ENCODE measurements around the gene ARL5C. TPM values are rescaled to one million over a fixed set of nuclear protein-coding genes. Genes with fewer than 3 reads are reported as not detected.

The ARL5C gene
- total RNA-seq, 2 donors from 2014 or later = not detected

- ATAC-seq (replicated peaks) = no peak
- H3K27me3 Mint-ChIP-seq = peaks cover 18% of the 10 kb centered on the region
- no peaks in the 10 kb centered on the region for H3K9me3 Mint-ChIP-seq
- H3K4me3 Mint-ChIP-seq = no peak overlapping the region
- H3K36me3 Mint-ChIP-seq (ENCODE audit: low read depth) = no peaks in the 10 kb centered on the region
- H3K4me1 Mint-ChIP-seq = peaks cover 11% of the 10 kb centered on the region
- no peak overlapping the region for H3K27ac Mint-ChIP-seq
Observed at GRCh38 chr17:39166437-39167335, 725 bp upstream of the ARL5C start.

GRCh38 chr17:39165178-39165840, 652 bp downstream of the ARL5C start:
- Mint-ChIP-seq H3K27me3 (peaks cover 18% of the 10 kb centered on the region), H3K36me3 (ENCODE audit: low read depth) (no peaks in the 10 kb centered on the region), H3K27ac (peak overlapping the region; percentile 42), H3K4me1 (peaks cover 11% of the 10 kb centered on the region), H3K4me3 (peak overlapping the region; percentile 81), H3K9me3 (no peaks in the 10 kb centered on the region)
- ATAC-seq (replicated peaks) = peak; percentile 15

DNA sequence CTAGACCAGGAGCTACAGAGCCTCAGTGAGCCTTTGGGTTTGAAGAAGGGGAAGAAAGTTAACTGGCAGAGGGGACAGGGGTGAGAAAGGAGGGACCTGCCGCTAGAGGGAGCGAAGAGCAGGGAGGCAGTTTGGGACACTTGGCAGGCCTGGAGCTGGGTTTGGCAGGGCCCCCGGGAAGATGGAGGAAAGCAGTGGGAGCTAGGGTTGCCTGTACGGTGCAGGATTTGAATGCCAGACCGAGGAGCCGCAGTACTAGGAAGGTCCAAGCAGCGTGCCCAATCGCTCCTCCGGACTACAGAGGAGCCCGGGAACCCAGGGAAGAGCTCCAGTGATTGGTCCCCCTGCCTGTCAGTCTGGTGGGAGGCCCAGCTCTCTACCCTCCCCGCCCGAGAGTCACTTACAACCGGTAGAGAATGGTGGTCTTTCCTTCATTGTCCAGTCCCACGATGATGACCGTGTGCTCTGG, 1.3 kb downstream of the ARL5C start:
- peaks cover 18% of the 10 kb centered on the region for H3K27me3 Mint-ChIP-seq
- H3K4me1 Mint-ChIP-seq = peaks cover 11% of the 10 kb centered on the region
- peak overlapping the region; percentile 42 for H3K27ac Mint-ChIP-seq
- ATAC-seq (replicated peaks) = peak; percentile 94
- H3K9me3 Mint-ChIP-seq = no peaks in the 10 kb centered on the region
- peak overlapping the region; percentile 81 for H3K4me3 Mint-ChIP-seq
- H3K36me3 Mint-ChIP-seq (ENCODE audit: low read depth) = no peaks in the 10 kb centered on the region

- H3K36me3 Mint-ChIP-seq (ENCODE audit: low read depth) = no peaks in the 10 kb centered on the region
- no peak for ATAC-seq (replicated peaks)
- peaks cover 6% of the 10 kb centered on the region for H3K4me1 Mint-ChIP-seq
- no peaks in the 10 kb centered on the region for H3K9me3 Mint-ChIP-seq
- no peak overlapping the region for H3K27ac Mint-ChIP-seq
- no peak overlapping the region for H3K4me3 Mint-ChIP-seq
- H3K27me3 Mint-ChIP-seq = peaks cover 14% of the 10 kb centered on the region
Observed at GRCh38 chr17:39161962-39162361, 4.0 kb downstream of the ARL5C start.

DNA sequence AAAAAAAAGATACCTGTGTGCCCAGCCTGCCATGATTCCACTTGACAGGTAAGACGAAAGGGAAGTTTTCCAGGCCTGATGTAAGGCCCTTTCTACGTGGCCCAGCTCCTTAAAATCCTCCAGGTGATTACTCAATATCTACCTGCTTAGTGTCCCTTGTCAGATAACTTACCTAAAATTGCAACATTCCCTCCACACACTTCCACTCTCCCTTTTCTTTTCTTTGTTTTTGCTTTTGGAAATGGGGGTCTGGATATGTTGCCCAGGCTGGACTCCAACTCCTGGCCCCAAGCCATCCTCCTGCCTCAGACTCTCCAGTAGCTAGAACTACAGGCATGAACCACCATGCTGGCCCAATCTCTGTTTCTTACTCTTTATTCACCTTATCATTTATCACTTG, 7.3 kb downstream of the ARL5C start:
- H3K9me3 Mint-ChIP-seq = no peaks in the 10 kb centered on the region
- H3K27me3 Mint-ChIP-seq = no peaks in the 10 kb centered on the region
- no peak overlapping the region for H3K4me3 Mint-ChIP-seq
- peaks cover 15% of the 10 kb centered on the region for H3K36me3 Mint-ChIP-seq (ENCODE audit: low read depth)
- H3K27ac Mint-ChIP-seq = no peak overlapping the region
- no peak for ATAC-seq (replicated peaks)
- peaks cover 10% of the 10 kb centered on the region for H3K4me1 Mint-ChIP-seq

DNA sequence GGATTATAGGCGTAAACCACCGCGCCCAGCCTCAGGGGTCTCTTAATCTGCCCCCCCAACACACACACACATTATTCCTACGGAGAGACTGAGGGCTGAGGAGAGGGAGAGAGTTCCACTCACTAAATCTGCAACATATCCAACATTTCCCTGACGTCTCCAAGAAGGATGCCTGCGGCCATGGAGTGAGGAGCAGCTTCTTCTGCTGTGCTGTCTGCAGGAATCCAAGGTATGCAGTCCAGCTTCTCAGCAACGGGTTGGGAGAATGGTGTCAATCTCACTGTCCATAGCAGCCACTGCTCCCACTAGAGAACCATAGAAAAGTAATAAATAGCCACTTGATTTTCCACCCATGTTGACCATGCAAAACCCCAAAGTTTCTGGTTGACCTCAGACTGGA, 9.5 kb downstream of the ARL5C start:
- H3K9me3 Mint-ChIP-seq = no peaks in the 10 kb centered on the region
- H3K4me1 Mint-ChIP-seq = peaks cover 26% of the 10 kb centered on the region
- H3K27ac Mint-ChIP-seq = no peak overlapping the region
- H3K4me3 Mint-ChIP-seq = no peak overlapping the region
- ATAC-seq (replicated peaks) = no peak
- peaks cover 24% of the 10 kb centered on the region for H3K36me3 Mint-ChIP-seq (ENCODE audit: low read depth)
- no peaks in the 10 kb centered on the region for H3K27me3 Mint-ChIP-seq

- Mint-ChIP-seq H3K4me1 (peaks cover 26% of the 10 kb centered on the region), H3K27me3 (no peaks in the 10 kb centered on the region), H3K36me3 (ENCODE audit: low read depth) (peaks cover 24% of the 10 kb centered on the region), H3K27ac (no peak overlapping the region), H3K4me3 (no peak overlapping the region), H3K9me3 (no peaks in the 10 kb centered on the region)
- ATAC-seq (replicated peaks) = no peak
Observed at GRCh38 chr17:39155654-39156053, 10.3 kb downstream of the ARL5C start.

GRCh38 chr17:39153599-39154051, 12.3 kb downstream of the ARL5C start:
- Mint-ChIP-seq H3K27me3 (peaks cover 5% of the 10 kb centered on the region), H3K27ac (peak overlapping the region; percentile 100), H3K9me3 (no peaks in the 10 kb centered on the region), H3K4me1 (peaks cover 31% of the 10 kb centered on the region), H3K36me3 (ENCODE audit: low read depth) (peaks cover 24% of the 10 kb centered on the region), H3K4me3 (peak overlapping the region; percentile 100)
- peak; percentile 70 for ATAC-seq (replicated peaks)

DNA sequence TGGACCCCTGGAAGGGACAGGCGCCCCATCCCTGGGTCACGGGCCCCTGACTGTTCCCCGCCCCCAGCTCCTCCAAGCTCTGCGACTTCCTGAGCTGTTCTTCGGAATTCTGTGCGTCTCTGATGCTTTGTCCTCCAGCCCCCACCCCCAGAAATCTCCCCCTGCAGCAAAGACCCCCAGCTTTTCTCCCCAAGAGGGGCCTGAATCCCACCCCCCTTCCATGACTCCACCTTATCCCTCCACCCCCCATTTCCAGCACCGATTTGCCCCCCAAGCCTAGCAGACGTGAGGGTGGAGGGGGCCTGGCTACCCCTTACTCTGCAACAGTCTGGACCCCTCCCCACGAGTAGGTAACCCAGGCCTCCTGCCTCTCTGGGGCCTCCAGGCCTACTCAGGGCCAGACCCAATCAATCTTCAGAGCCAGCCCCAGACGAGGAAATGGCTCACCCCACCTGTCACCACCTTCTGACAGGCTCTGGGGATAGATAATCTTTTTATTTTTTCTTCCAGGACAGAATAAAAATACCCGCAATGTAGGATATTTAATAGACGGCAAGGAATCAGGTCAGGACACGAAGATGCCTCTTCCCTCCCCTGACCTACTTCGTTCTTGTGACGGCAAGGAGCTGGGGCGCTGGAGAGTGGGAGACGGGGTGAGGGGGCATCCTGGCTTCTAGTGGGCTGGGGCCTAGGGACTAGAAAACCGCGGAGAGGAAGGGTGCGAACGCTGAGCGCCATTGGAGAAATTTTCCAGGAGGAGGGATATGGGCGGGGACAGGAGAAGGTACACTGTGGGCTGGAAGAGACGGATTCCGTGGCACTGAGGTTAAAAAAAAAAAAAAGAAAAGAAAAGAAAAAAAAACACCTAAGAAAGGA, 13.8 kb downstream of the ARL5C start:
- H3K27ac Mint-ChIP-seq = peak overlapping the region; percentile 100
- H3K27me3 Mint-ChIP-seq = peaks cover 5% of the 10 kb centered on the region
- peaks cover 31% of the 10 kb centered on the region for H3K4me1 Mint-ChIP-seq
- H3K36me3 Mint-ChIP-seq (ENCODE audit: low read depth) = peaks cover 24% of the 10 kb centered on the region
- H3K9me3 Mint-ChIP-seq = no peaks in the 10 kb centered on the region
- peak overlapping the region; percentile 100 for H3K4me3 Mint-ChIP-seq
- no peak for ATAC-seq (replicated peaks)

GRCh38 chr17:39151150-39151942, 14.6 kb downstream of the ARL5C start, which contains the start of gene PLXDC1:
Gene PLXDC1 (minus strand): TSS chr17:39151637. CDS start chr17:39151437, 200 bp downstream.
- Mint-ChIP-seq H3K9me3 (no peaks in the 10 kb centered on the region), H3K4me3 (peak within 1 kb of the TSS; percentile 100), H3K27me3 (peaks cover 5% of the 10 kb centered on the region), H3K4me1 (peaks cover 31% of the 10 kb centered on the region), H3K36me3 (ENCODE audit: low read depth) (peaks cover 24% of the 10 kb centered on the region), H3K27ac (peak within 1 kb of the TSS; percentile 100)
- no peak for ATAC-seq (replicated peaks)

GRCh38 chr17:39150795-39151149, 15.2 kb downstream of the ARL5C start:
- peaks cover 31% of the 10 kb centered on the region for H3K4me1 Mint-ChIP-seq

DNA sequence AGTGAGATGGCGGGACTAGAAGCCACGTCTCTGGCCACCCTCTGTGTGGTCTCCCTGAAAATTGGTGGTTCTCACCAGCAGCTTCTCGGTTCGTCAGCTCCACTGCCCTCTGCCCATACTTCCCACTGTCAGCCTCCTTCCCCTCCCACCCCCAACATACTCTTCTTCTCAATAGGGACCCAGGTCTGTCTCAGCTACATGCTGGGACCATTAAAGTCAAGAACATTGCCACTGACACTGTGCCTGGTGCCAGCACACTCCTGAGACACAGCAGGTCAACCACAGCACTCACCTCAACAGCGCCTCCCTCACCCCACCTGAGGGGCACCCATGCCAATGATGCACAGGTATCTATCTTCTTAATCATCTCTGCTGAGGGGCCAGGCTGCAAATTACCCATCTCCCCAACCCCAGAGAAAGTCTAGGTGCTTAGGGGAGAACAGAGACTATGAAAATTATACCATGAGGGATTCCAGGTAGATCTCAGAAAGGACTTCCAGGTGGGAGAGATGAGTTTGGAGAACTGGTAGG, 15.8 kb downstream of the ARL5C start:
- Mint-ChIP-seq H3K27ac (no peak overlapping the region), H3K36me3 (ENCODE audit: low read depth) (peaks cover 24% of the 10 kb centered on the region), H3K9me3 (no peaks in the 10 kb centered on the region), H3K4me1 (peaks cover 31% of the 10 kb centered on the region), H3K27me3 (peaks cover 5% of the 10 kb centered on the region), H3K4me3 (peak overlapping the region; percentile 44)
- no peak for ATAC-seq (replicated peaks)

More at GRCh38 chr17:39150795-39151149, 15.2 kb downstream of the ARL5C start:
- Mint-ChIP-seq H3K4me3 (peak overlapping the region; percentile 44), H3K36me3 (ENCODE audit: low read depth) (peaks cover 24% of the 10 kb centered on the region), H3K9me3 (no peaks in the 10 kb centered on the region), H3K27me3 (peaks cover 5% of the 10 kb centered on the region), H3K27ac (no peak overlapping the region)
- no peak for ATAC-seq (replicated peaks)
